HepG2 (cell line): Measurements from ENCODE around the gene C14orf93. TPM values are rescaled to one million over a fixed set of nuclear protein-coding genes. Genes with fewer than 3 reads are reported as not detected.

Source experiments
- ATAC-seq: fragments of 200-7000 bp; cut with Tn5 transposase; 3 replicates; pipeline ENCODE4 v1.9.1; 2020; ENCODE audit warnings: mild to moderate bottlenecking, moderate library complexity
- BruUV-seq: library from RNA; stranded (reverse); fragments of 400-500 nt; replicated peaks from 2 replicates; lab custom pipeline; 2021; lab: Mats Ljungman, UMichigan
- CTCF ChIA-PET: fragments of 300-600 bp; formaldehyde crosslinking; extraction: SDS; loops from one replicate; lab custom pipeline; 2021; ENCODE audit warnings: low total read pairs, inconsistent platforms, low intra/inter-chr PET ratio; lab: Yijun Ruan, JAX
- POLR2A ChIA-PET: fragments of 350-600 bp; sonication (Branson Sonifier 250); formaldehyde crosslinking; loops from one replicate; lab custom pipeline; 2020; ENCODE audit warnings: antibody characterized with exemption, inconsistent platforms; lab: Yijun Ruan, JAX
- DNase-seq: peaks from one replicate; pipeline ENCODE4 v3.0.0-alpha.2; 2015; ENCODE audit warnings: low spot score
- FAIRE-seq: peaks from 3 replicates; lab custom pipeline; 2011; peaks lifted over from hg19 to GRCh38; lab: Jason Lieb, UNC
- H2AFZ ChIP-seq: one replicate; pipeline ENCODE4 v1.6.1; 2011; ENCODE audit warnings: low read length, inconsistent platforms
- H3K27ac ChIP-seq: fragments of 300-600 bp; 3 replicates; pipeline ENCODE4 v1.8.0; 2011; ENCODE audit warnings: mixed run types, mild to moderate bottlenecking, mixed read lengths, low read length, inconsistent platforms; ENCODE audit not compliant: insufficient read depth; ENCODE audit errors: extremely low read length
- H3K27me3 ChIP-seq, 2 experiments: fragments of 200-600 bp in 1 of 2; 2 replicates in 1 of 2; 3 replicates in 1 of 2; pipeline versions ENCODE4 v1.6.0 to v1.8.0; 2011; ENCODE audit warnings: low read length in 2 of 2, mild to moderate bottlenecking in 2 of 2, moderate library complexity in 2 of 2, inconsistent platforms in 1 of 2; ENCODE audit not compliant: insufficient read depth in 2 of 2, control insufficient read depth in 1 of 2
- H3K36me3 ChIP-seq, 2 experiments: fragments of 200-600 bp in 1 of 2; replicated peaks in 1 of 2; 2 replicates in 1 of 2; 3 replicates in 1 of 2; pipeline versions ENCODE4 v1.5.1 to v1.8.0; 2011; ENCODE audit warnings: low read length in 2 of 2, inconsistent platforms in 1 of 2; ENCODE audit not compliant: insufficient read depth in 2 of 2, control insufficient read depth in 1 of 2
- H3K4me1 ChIP-seq: 2 replicates; pipeline ENCODE4 v1.5.1; 2012; ENCODE audit warnings: low read length, inconsistent platforms; ENCODE audit not compliant: insufficient read depth
- H3K4me2 ChIP-seq: 2 replicates; pipeline ENCODE4 v1.6.0; 2011; ENCODE audit warnings: low read depth, low read length, inconsistent platforms
- H3K4me3 ChIP-seq, 3 experiments: fragments of 200-600 bp in 1 of 3; sonication (generic), shearing (Covaris generic) in 1 of 3; replicated peaks in 1 of 3; 2 replicates each; pipeline ENCODE4 v1.5.1; 2011 to 2016; ENCODE audit warnings: low read length in 3 of 3, inconsistent platforms in 2 of 3, low read depth in 2 of 3, mild to moderate bottlenecking in 2 of 3, control low read depth in 1 of 3, mixed read lengths in 1 of 3; ENCODE audit not compliant: insufficient read depth in 1 of 3
- H3K79me2 ChIP-seq: one replicate; pipeline ENCODE4 v1.6.1; 2011; ENCODE audit warnings: low read length, inconsistent platforms; ENCODE audit not compliant: insufficient read depth
- H3K9ac ChIP-seq: 2 replicates; pipeline ENCODE4 v1.6.0; 2011; ENCODE audit warnings: mild to moderate bottlenecking, low read depth, low read length, inconsistent platforms; ENCODE audit not compliant: insufficient read depth
- H3K9me3 ChIP-seq: 2 replicates; pipeline ENCODE4 v1.5.1; 2012; ENCODE audit warnings: mild to moderate bottlenecking, low read length
- H4K20me1 ChIP-seq: 2 replicates; pipeline ENCODE4 v1.6.0; 2011; ENCODE audit warnings: inconsistent platforms, mild to moderate bottlenecking, low read length, moderate library complexity; ENCODE audit not compliant: insufficient read depth
- BCL6 ChIP-seq: IDR thresholded peaks from 2 replicates; pipeline ENCODE4 v1.6.1; 2016; ENCODE audit warnings: missing genetic modification reagents, missing compliant biosample characterization
- HOXD1 ChIP-seq: sonication (generic); formaldehyde crosslinking; IDR thresholded peaks from 2 replicates; pipeline ENCODE4 v1.5.0; 2020; ENCODE audit warnings: missing genetic modification reagents
- KLF16 ChIP-seq, 2 experiments: sonication (generic) in 1 of 2; formaldehyde crosslinking in 1 of 2; IDR thresholded peaks; 2 replicates each; pipeline versions ENCODE4 v1.6.1 to v1.8.0; 2016 to 2023; ENCODE audit warnings: missing genetic modification reagents in 2 of 2, missing compliant biosample characterization in 1 of 2
- MAZ ChIP-seq, 2 experiments: sonication (generic) in 1 of 2; formaldehyde crosslinking in 1 of 2; IDR thresholded peaks; 2 replicates each; pipeline versions ENCODE4 v1.5.0 to v1.6.1; 2012 to 2020; ENCODE audit warnings: low read depth in 2 of 2, mild to moderate bottlenecking in 2 of 2, borderline replicate concordance in 1 of 2, improper control_type of control experiment in 1 of 2, low read length in 1 of 2, missing genetic modification reagents in 1 of 2, moderate library complexity in 1 of 2
- MEIS1 ChIP-seq: sonication (generic); formaldehyde crosslinking; IDR thresholded peaks from 2 replicates; pipeline ENCODE4 v1.9.0; 2021; ENCODE audit warnings: mild to moderate bottlenecking, missing genetic modification reagents, moderate library complexity, borderline replicate concordance
- NFIB ChIP-seq: sonication (generic); formaldehyde crosslinking; IDR thresholded peaks from 2 replicates; pipeline ENCODE4 v1.9.0; 2021; ENCODE audit warnings: missing genetic modification reagents, mild to moderate bottlenecking, borderline replicate concordance
- SP5 ChIP-seq: IDR thresholded peaks from 2 replicates; pipeline ENCODE4 v1.6.1; 2016; ENCODE audit warnings: low read depth, borderline replicate concordance
- ZFX ChIP-seq: sonication (generic); formaldehyde crosslinking; IDR thresholded peaks from 2 replicates; pipeline ENCODE4 v1.4.0; 2020; ENCODE audit warnings: mild to moderate bottlenecking, low read depth, missing genetic modification reagents, moderate library complexity
- ZNF138 ChIP-seq: sonication (generic); formaldehyde crosslinking; IDR thresholded peaks from 2 replicates; pipeline ENCODE4 v1.5.0; 2020; ENCODE audit warnings: mild to moderate bottlenecking, low read depth, missing genetic modification reagents
- ZNF547 ChIP-seq: sonication (generic); formaldehyde crosslinking; IDR thresholded peaks from 2 replicates; pipeline ENCODE4 v1.5.1; 2020; ENCODE audit warnings: mild to moderate bottlenecking, missing genetic modification reagents
- ZNF605 ChIP-seq: sonication (generic); formaldehyde crosslinking; IDR thresholded peaks from 2 replicates; pipeline ENCODE4 v1.8.0; 2022; ENCODE audit warnings: mild to moderate bottlenecking, missing genetic modification reagents
- ZNF775 ChIP-seq: sonication (generic); formaldehyde crosslinking; IDR thresholded peaks from 2 replicates; pipeline ENCODE4 v1.4.0; 2020; ENCODE audit warnings: missing genetic modification reagents, mild to moderate bottlenecking, moderate library complexity, borderline replicate concordance
- WGBS: methylation state at CpG from one replicate; pipeline ENCODE4 v1.1.6; 2017; ENCODE audit warnings: low lambda C conversion rate; 5-methylcytosine and 5-hydroxymethylcytosine counted together
- in situ Hi-C: cut with HindIII; loops from 2 replicates; pipeline ENCODE4 v1.10.0; 2017; ENCODE audit warnings: low pct_unique_long_range_greater_than_20kb; ENCODE audit not compliant: extremely low pct_ligation_motif_present
- intact Hi-C: fragments of 100-400 bp; cut with micrococcal nuclease; formaldehyde crosslinking; loops from one replicate; pipeline ENCODE4 v1.10.0; 2022; ENCODE audit not compliant: unreplicated experiment
- polyA plus RNA-seq, 8 experiments: library from polyadenylated mRNA; depleted of rRNA in 3 of 8; stranded (reverse) in 7 of 8; unstranded in 1 of 8; fragments of >200 nt; fragmentation: Illumina TruSeq in 4 of 8; extraction: Trizol in 4 of 8; gene quantifications; 2 replicates each; pipeline versions ENCODE4 v1.2.1 to v1.2.3, GENCODE V29; 2011 to 2016; ENCODE audit warnings: low read depth in 4 of 8, missing spikeins in 1 of 8, mixed read lengths in 1 of 8; ENCODE audit not compliant: insufficient read depth in 1 of 8
- total RNA-seq, 5 experiments: library from RNA; depleted of rRNA; stranded (reverse); fragments of >200 nt; fragmentation: Illumina TruSeq; extraction: Trizol; gene quantifications; 2 replicates each; pipeline ENCODE4 v1.2.3, GENCODE V29; 2016; ENCODE audit warnings: low read depth in 1 of 5
- TF ChIP-seq, protein P1 (sequence below): sonication (generic); formaldehyde crosslinking; conservative IDR thresholded peaks from 2 replicates; pipeline ENCODE4 v1.4.0; 2020; ENCODE audit warnings: missing genetic modification reagents
- TF ChIP-seq, protein P2 (sequence below): sonication (generic); formaldehyde crosslinking; IDR thresholded peaks from 2 replicates; pipeline ENCODE4 v1.5.1; 2020; ENCODE audit warnings: missing genetic modification reagents, mild to moderate bottlenecking, borderline replicate concordance
- TF ChIP-seq, protein P3 (sequence below): sonication (generic); formaldehyde crosslinking; IDR thresholded peaks from 2 replicates; pipeline ENCODE4 v1.9.0; 2022; ENCODE audit warnings: missing genetic modification reagents, mild to moderate bottlenecking, borderline replicate concordance

The C14orf93 gene
- total and polyA plus RNA-seq, 2 of the 13 experiments (the other 11 are each of a cell fraction or from before 2014, with no cell fraction given) = 11.4 to 22.5 TPM

DNA sequence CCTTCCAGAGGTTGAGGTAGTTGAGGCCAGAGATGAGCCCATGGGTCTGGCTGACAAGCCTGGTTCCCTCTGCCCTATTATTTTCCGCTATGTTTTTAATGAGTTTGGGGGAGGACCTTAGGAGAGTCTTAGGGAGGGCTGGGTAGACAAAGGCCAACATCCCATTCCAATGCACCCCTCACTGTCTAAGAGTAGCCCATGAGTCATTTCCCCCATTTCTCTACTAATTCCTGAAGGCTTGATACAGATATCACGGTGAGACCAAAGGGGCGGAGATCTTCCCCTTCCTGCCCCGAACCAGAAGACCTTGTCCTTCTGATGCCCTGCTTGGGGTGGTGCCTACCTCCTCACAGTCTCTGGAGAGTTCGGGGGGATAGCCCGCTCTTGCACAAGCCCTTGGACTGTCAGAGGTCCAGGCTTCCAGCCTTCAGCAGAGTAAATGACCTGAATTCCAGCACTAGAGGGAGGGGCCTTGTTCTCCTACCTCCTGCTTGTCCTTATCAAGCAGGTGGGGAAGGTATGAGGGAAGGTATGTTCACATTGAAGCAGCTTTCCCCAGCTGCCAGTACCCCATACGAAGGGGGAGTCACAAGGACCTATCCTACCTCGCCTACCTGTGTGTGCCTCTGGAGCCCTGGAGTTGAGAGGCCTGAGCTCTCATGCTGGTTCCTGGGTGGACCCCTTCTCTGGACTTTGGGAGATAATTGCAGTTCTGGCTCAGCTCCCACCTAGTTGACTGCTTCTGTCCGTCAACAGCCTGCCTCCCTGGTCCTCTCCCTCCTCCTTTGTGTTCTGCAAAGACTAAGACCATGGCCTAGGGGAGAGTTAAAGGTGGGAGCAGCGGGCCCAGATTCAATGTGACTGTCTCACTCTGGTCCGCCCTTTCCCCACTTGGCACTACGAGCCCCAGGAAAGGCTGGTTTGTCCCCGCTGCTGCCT, 35.7 kb upstream of the C14orf93 start:
- Histone ChIP-seq H3K27me3 (peaks cover 16 to 35% of the 10 kb centered on the region in 2 experiments), H3K4me3 (no peak overlapping the region), H3K4me2 (peak overlapping the region; percentile 6; the same call in 1 of the 2 replicates), H3K4me1 (peaks cover 14% of the 10 kb centered on the region), H4K20me1 (no peaks in the 10 kb centered on the region), H3K27ac (no peak overlapping the region), H2AFZ (no peak overlapping the region), H3K79me2 (no peaks in the 10 kb centered on the region), H3K36me3 (no peaks in the 10 kb centered on the region), H3K9ac (no peak overlapping the region), H3K9me3 (no peaks in the 10 kb centered on the region)
- peak; percentile 68 for FAIRE-seq
- intact Hi-C loops (no loop called here), in situ Hi-C loops (no loop called here)
- peak; percentile 24 for ATAC-seq
- ChIA-PET POLR2A (interaction anchor here (1.0 to 1.6 kb wide), 4 partner anchors 12 to 59 kb away, joined by 3 to 9 read pairs (median 4); no protein-coding TSS in a partner anchor), CTCF (no interaction called here)
- DNase-seq = no peak
- no TSS peak for BruUV-seq
- WGBS = 28% methylated on average over 13 of the region's 13 CpGs
- TF ChIP-seq KLF16 (CRISPR knock-in tag; IDR thresholded peaks at IDR 0.05) (no peak), ZNF605 (peak; percentile 65), ZNF138 (CRISPR knock-in tag) (no peak), MAZ (IDR thresholded peaks at IDR 0.05; ENCODE audit: borderline replicate concordance, low read depth, low read length) (0 out of 2 replicates have a peak, but pooled peaks have one; percentile 29), MAZ (CRISPR knock-in tag; IDR thresholded peaks at IDR 0.05; ENCODE audit: low read depth) (no peak), ZNF547 (0 out of 2 replicates have a peak, but pooled peaks have one; percentile 31), ZNF775 (CRISPR knock-in tag) (no peak), ZFX (CRISPR knock-in tag) (peak; percentile 14; the same call in 1 of the 2 replicates), BCL6 (CRISPR knock-in tag) (no peak), SP5 (no peak), MEIS1 (CRISPR knock-in tag) (no peak), NFIB (CRISPR knock-in tag) (0 out of 2 replicates have a peak, but pooled peaks have one; percentile 17), HOXD1 (0 out of 2 replicates have a peak, but pooled peaks have one; percentile 20)
- TF ChIP-seq, protein P1, sequence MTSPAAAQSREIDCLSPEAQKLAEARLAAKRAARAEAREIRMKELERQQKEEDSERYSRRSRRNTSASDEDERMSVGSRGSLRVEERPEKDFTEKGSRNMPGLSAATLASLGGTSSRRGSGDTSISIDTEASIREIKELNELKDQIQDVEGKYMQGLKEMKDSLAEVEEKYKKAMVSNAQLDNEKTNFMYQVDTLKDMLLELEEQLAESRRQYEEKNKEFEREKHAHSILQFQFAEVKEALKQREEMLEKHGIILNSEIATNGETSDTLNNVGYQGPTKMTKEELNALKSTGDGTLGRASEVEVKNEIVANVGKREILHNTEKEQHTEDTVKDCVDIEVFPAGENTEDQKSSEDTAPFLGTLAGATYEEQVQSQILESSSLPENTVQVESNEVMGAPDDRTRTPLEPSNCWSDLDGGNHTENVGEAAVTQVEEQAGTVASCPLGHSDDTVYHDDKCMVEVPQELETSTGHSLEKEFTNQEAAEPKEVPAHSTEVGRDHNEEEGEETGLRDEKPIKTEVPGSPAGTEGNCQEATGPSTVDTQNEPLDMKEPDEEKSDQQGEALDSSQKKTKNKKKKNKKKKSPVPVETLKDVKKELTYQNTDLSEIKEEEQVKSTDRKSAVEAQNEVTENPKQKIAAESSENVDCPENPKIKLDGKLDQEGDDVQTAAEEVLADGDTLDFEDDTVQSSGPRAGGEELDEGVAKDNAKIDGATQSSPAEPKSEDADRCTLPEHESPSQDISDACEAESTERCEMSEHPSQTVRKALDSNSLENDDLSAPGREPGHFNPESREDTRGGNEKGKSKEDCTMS (CRISPR knock-in tag) = no peak
- TF ChIP-seq, protein P2, sequence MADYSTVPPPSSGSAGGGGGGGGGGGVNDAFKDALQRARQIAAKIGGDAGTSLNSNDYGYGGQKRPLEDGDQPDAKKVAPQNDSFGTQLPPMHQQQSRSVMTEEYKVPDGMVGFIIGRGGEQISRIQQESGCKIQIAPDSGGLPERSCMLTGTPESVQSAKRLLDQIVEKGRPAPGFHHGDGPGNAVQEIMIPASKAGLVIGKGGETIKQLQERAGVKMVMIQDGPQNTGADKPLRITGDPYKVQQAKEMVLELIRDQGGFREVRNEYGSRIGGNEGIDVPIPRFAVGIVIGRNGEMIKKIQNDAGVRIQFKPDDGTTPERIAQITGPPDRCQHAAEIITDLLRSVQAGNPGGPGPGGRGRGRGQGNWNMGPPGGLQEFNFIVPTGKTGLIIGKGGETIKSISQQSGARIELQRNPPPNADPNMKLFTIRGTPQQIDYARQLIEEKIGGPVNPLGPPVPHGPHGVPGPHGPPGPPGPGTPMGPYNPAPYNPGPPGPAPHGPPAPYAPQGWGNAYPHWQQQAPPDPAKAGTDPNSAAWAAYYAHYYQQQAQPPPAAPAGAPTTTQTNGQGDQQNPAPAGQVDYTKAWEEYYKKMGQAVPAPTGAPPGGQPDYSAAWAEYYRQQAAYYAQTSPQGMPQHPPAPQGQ (CRISPR knock-in tag) = 0 out of 2 replicates have a peak, but pooled peaks have one; percentile 40
- TF ChIP-seq, protein P3, sequence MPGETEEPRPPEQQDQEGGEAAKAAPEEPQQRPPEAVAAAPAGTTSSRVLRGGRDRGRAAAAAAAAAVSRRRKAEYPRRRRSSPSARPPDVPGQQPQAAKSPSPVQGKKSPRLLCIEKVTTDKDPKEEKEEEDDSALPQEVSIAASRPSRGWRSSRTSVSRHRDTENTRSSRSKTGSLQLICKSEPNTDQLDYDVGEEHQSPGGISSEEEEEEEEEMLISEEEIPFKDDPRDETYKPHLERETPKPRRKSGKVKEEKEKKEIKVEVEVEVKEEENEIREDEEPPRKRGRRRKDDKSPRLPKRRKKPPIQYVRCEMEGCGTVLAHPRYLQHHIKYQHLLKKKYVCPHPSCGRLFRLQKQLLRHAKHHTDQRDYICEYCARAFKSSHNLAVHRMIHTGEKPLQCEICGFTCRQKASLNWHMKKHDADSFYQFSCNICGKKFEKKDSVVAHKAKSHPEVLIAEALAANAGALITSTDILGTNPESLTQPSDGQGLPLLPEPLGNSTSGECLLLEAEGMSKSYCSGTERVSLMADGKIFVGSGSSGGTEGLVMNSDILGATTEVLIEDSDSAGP (CRISPR knock-in tag) = 0 out of 2 replicates have a peak, but pooled peaks have one; percentile 27
